HepG2 (cell line): ENCODE results near the gene RAC3. TPM values are rescaled to one million over a fixed set of nuclear protein-coding genes. Genes with fewer than 3 reads are reported as not detected.

Experiments
- EEA1 ChIP-seq: sonication (generic); formaldehyde crosslinking; IDR thresholded peaks from 2 replicates; pipeline ENCODE4 v1.5.1; 2020; ENCODE audit warnings: mild to moderate bottlenecking, missing genetic modification reagents, borderline replicate concordance
- ELF1 ChIP-seq: sonication (generic); formaldehyde crosslinking; IDR thresholded peaks from 2 replicates; pipeline ENCODE4 v1.4.0; 2020; ENCODE audit warnings: missing genetic modification reagents
- ETV6 ChIP-seq: sonication (generic); formaldehyde crosslinking; conservative IDR thresholded peaks from 2 replicates; pipeline ENCODE4 v1.4.0; 2020; ENCODE audit warnings: missing genetic modification reagents
- JUN ChIP-seq: sonication (generic); formaldehyde crosslinking; IDR thresholded peaks from 2 replicates; pipeline ENCODE4 v1.4.0; 2020; ENCODE audit warnings: mild to moderate bottlenecking, missing genetic modification reagents
- MEF2D ChIP-seq: sonication (generic); formaldehyde crosslinking; IDR thresholded peaks from 2 replicates; pipeline ENCODE4 v1.5.1; 2020; ENCODE audit warnings: mild to moderate bottlenecking, missing genetic modification reagents
- PAF1 ChIP-seq: IDR thresholded peaks from 2 replicates; pipeline ENCODE4 v1.6.1; 2016; ENCODE audit warnings: missing genetic modification reagents, missing compliant biosample characterization
- POLR2A ChIP-seq, 2 experiments: IDR thresholded peaks; 2 replicates each; pipeline ENCODE4 v1.6.1; 2011; ENCODE audit warnings: low read depth in 2 of 2, low read length in 2 of 2, mild to moderate bottlenecking in 1 of 2, moderate library complexity in 1 of 2; ENCODE audit not compliant: insufficient read depth in 1 of 2
- POLR2AphosphoS5 ChIP-seq: IDR thresholded peaks from 2 replicates; pipeline ENCODE4 v1.6.1; 2012; ENCODE audit warnings: low read depth, low read length
- TARDBP ChIP-seq: sonication (generic); formaldehyde crosslinking; IDR thresholded peaks from 2 replicates; pipeline ENCODE4 v1.8.0; 2022; ENCODE audit warnings: mild to moderate bottlenecking, missing genetic modification reagents
- ZNF230 ChIP-seq: sonication (generic); formaldehyde crosslinking; IDR thresholded peaks from 2 replicates; pipeline ENCODE4 v1.4.0; 2020; ENCODE audit warnings: mild to moderate bottlenecking, missing genetic modification reagents
- ZNF235 ChIP-seq: sonication (generic); formaldehyde crosslinking; IDR thresholded peaks from 2 replicates; pipeline ENCODE4 v1.8.1; 2023; ENCODE audit warnings: mild to moderate bottlenecking, missing genetic modification reagents, borderline replicate concordance
- ZNF317 ChIP-seq: sonication (generic); formaldehyde crosslinking; IDR thresholded peaks from 2 replicates; pipeline ENCODE4 v1.5.0; 2020; ENCODE audit warnings: mild to moderate bottlenecking, missing genetic modification reagents
- ZNF501 ChIP-seq: sonication (generic); formaldehyde crosslinking; IDR thresholded peaks from 2 replicates; pipeline ENCODE4 v1.5.1; 2020; ENCODE audit warnings: mild to moderate bottlenecking, moderate library complexity, missing genetic modification reagents
- ZNF788 ChIP-seq: sonication (generic); formaldehyde crosslinking; IDR thresholded peaks from 2 replicates; pipeline ENCODE4 v1.5.0; 2020; ENCODE audit warnings: mild to moderate bottlenecking, missing genetic modification reagents, borderline replicate concordance
- polyA plus RNA-seq, 8 experiments: library from polyadenylated mRNA; depleted of rRNA in 3 of 8; stranded (reverse) in 7 of 8; unstranded in 1 of 8; fragments of >200 nt; fragmentation: Illumina TruSeq in 4 of 8; extraction: Trizol in 4 of 8; gene quantifications; 2 replicates each; pipeline versions ENCODE4 v1.2.1 to v1.2.3, GENCODE V29; 2011 to 2016; ENCODE audit warnings: low read depth in 4 of 8, missing spikeins in 1 of 8, mixed read lengths in 1 of 8; ENCODE audit not compliant: insufficient read depth in 1 of 8
- total RNA-seq, 5 experiments: library from RNA; depleted of rRNA; stranded (reverse); fragments of >200 nt; fragmentation: Illumina TruSeq; extraction: Trizol; gene quantifications; 2 replicates each; pipeline ENCODE4 v1.2.3, GENCODE V29; 2016; ENCODE audit warnings: low read depth in 1 of 5
- TF ChIP-seq, protein P1 (sequence below), 2 experiments: sonication (generic) in 1 of 2; formaldehyde crosslinking in 1 of 2; IDR thresholded peaks; 2 replicates each; pipeline versions ENCODE4 v1.4.0 to v1.6.1; 2018 to 2020; ENCODE audit warnings: missing genetic modification reagents in 2 of 2, borderline replicate concordance in 1 of 2, low read depth in 1 of 2, mild to moderate bottlenecking in 1 of 2, missing biosample characterization in 1 of 2
- TF ChIP-seq, protein P2 (sequence below): sonication (generic); formaldehyde crosslinking; IDR thresholded peaks from 2 replicates; pipeline ENCODE4 v1.4.0; 2020; ENCODE audit warnings: mild to moderate bottlenecking, missing genetic modification reagents
- TF ChIP-seq, protein P3 (sequence below): sonication (generic); formaldehyde crosslinking; IDR thresholded peaks from 2 replicates; pipeline ENCODE4 v1.5.1; 2020; ENCODE audit warnings: missing genetic modification reagents, mild to moderate bottlenecking, borderline replicate concordance

The RAC3 gene
- total and polyA plus RNA-seq, 2 of the 13 experiments (the other 11 are each of a cell fraction or from before 2014, with no cell fraction given), result 10.5 to 21.3 TPM

DNA sequence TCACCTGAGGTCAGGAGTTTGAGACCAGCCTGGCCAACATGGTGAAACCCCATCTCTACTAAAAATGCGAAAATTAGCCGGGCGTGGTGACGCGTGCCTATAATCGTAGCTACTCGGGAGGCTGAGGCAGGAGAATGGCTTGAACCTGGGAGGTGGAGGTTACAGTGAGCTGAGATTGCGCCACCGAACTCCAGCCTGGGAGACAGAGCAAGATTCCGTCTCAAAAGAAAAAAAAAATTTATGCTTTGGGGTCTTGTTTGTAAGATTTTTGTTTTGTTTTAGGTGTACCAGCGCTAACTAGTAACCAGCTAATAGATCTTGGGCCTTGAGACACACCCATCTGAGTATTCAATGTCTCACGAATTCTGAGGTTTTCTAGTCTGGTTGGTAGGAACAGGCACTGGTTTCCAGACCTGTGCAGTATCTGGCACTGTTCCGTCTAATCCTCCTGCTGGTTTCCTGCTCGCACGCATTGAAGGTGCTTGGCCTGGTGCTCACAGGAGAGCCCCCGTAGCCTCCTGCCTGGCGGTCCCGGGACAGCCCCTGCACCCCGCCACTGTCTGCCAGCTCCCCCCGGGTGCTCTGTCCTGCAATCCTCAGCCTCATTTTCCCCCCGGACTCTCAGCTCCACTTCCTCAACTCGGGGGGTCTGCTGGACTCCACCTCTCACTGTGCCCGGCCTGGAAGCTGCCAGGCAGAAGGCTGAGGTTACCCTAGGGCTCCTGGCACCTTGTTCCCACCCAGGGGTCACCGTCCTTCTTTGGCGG lies 44.7 kb downstream of the RAC3 start (continued):
- TF ChIP-seq ZNF788, result 0 out of 2 replicates have a peak, but pooled peaks have one; percentile 7
- TF ChIP-seq JUN, result no peak
- TF ChIP-seq, protein P1, sequence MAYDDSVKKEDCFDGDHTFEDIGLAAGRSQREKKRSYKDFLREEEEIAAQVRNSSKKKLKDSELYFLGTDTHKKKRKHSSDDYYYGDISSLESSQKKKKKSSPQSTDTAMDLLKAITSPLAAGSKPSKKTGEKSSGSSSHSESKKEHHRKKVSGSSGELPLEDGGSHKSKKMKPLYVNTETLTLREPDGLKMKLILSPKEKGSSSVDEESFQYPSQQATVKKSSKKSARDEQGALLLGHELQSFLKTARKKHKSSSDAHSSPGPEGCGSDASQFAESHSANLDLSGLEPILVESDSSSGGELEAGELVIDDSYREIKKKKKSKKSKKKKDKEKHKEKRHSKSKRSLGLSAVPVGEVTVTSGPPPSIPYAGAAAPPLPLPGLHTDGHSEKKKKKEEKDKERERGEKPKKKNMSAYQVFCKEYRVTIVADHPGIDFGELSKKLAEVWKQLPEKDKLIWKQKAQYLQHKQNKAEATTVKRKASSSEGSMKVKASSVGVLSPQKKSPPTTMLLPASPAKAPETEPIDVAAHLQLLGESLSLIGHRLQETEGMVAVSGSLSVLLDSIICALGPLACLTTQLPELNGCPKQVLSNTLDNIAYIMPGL (CRISPR knock-in tag; IDR thresholded peaks at IDR 0.05; ENCODE audit: borderline replicate concordance in 1 of 2, low read depth in 1 of 2), result 0 out of 4 replicates have a peak, but pooled peaks of 1 of the 2 experiments have one; percentile 29
- peak; percentile 89; the same call in 1 of the 2 replicates for TF ChIP-seq PAF1
- peak; percentile 77 for TF ChIP-seq POLR2AphosphoS5
- 0 out of 2 replicates have a peak, but pooled peaks have one; percentile 40 for TF ChIP-seq ZNF230 (CRISPR knock-in tag)
- TF ChIP-seq ELF1, result no peak
- TF ChIP-seq, protein P2, sequence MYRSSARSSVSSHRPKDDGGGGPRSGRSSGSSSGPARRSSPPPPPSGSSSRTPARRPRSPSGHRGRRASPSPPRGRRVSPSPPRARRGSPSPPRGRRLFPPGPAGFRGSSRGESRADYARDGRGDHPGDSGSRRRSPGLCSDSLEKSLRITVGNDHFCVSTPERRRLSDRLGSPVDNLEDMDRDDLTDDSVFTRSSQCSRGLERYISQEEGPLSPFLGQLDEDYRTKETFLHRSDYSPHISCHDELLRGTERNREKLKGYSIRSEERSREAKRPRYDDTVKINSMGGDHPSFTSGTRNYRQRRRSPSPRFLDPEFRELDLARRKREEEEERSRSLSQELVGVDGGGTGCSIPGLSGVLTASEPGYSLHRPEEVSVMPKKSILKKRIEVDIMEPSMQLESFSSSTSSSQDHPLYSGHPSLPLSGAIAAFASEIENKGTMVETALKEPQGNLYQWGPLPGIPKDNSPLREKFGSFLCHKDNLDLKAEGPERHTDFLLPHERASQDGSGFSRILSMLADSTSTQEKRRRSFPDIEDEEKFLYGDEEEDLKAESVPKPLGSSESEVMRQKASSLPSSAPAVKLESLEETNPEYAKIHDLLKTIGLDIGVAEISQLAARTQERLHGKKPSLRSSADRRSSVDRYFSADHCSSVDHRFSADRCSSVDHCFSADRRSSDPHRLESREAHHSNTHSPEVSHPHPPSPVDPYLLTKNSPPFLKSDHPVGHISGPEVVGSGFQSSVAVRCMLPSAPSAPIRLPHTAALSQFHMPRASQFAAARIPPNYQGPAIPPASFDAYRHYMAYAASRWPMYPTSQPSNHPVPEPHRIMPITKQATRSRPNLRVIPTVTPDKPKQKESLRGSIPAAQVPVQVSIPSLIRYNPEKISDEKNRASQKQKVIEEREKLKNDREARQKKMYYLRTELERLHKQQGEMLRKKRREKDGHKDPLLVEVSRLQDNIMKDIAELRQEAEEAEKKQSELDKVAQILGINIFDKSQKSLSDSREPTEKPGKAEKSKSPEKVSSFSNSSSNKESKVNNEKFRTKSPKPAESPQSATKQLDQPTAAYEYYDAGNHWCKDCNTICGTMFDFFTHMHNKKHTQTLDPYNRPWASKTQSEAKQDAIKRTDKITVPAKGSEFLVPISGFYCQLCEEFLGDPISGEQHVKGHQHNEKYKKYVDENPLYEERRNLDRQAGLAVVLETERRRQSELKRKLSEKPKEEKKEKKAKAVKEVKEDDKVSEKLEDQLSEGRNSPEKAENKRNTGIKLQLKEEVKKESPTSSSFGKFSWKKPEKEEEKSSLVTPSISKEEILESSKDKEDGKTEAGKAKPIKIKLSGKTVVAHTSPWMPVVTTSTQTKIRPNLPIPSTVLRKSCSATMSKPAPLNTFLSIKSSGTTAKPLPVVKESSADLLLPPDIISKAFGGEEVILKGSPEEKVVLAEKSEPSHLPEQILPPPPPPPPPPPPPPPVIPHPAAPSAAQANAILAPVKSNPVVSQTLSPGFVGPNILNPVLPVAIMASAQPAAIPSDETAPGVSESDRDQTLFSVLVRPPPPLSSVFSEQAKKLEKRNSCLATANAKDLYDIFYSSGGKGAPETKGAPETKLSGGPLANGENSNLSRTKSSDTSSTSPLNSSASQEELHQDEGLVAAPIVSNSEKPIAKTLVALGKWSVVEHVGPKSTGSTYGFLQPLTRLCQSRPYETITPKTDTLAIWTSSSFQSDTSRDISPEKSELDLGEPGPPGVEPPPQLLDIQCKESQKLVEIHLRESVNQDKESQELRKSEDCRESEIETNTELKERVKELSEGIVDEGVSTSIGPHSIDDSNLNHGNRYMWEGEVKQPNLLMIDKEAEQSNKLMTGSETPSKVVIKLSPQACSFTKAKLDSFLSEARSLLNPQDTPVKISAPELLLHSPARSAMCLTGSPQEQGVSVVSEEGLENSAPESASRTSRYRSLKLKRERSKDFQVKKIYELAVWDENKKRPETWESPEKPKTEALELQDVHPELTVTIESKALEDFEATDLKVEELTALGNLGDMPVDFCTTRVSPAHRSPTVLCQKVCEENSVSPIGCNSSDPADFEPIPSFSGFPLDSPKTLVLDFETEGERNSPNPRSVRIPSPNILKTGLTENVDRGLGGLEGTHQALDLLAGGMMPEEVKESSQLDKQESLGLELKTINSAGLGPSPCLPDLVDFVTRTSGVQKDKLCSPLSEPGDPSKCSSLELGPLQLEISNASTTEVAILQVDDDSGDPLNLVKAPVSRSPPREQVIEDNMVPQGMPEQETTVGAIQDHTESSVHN, result 0 out of 2 replicates have a peak, but pooled peaks have one; percentile 5
- TF ChIP-seq, protein P3, sequence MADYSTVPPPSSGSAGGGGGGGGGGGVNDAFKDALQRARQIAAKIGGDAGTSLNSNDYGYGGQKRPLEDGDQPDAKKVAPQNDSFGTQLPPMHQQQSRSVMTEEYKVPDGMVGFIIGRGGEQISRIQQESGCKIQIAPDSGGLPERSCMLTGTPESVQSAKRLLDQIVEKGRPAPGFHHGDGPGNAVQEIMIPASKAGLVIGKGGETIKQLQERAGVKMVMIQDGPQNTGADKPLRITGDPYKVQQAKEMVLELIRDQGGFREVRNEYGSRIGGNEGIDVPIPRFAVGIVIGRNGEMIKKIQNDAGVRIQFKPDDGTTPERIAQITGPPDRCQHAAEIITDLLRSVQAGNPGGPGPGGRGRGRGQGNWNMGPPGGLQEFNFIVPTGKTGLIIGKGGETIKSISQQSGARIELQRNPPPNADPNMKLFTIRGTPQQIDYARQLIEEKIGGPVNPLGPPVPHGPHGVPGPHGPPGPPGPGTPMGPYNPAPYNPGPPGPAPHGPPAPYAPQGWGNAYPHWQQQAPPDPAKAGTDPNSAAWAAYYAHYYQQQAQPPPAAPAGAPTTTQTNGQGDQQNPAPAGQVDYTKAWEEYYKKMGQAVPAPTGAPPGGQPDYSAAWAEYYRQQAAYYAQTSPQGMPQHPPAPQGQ (CRISPR knock-in tag), result no peak
- peak; percentile 58; the same call in 1 of the 2 replicates for TF ChIP-seq EEA1 (CRISPR knock-in tag)
- 0 out of 2 replicates have a peak, but pooled peaks have one; percentile 33 for TF ChIP-seq ZNF317 (CRISPR knock-in tag)
- TF ChIP-seq ZNF235 (CRISPR knock-in tag), result peak; percentile 61; the same call in 1 of the 2 replicates
- TF ChIP-seq ZNF501 (CRISPR knock-in tag), result 0 out of 2 replicates have a peak, but pooled peaks have one; percentile 50
- TF ChIP-seq ETV6 (CRISPR knock-in tag), result no peak
- peak; percentile 38 to 83; a peak in 3 of 4 replicates for TF ChIP-seq POLR2A (IDR thresholded peaks at IDR 0.05; ENCODE audit: insufficient read depth in 1 of 2, low read depth in 2 of 2, low read length in 2 of 2)
- TF ChIP-seq TARDBP, result peak; percentile 51; the same call in 1 of the 2 replicates
- no peak for TF ChIP-seq MEF2D (CRISPR knock-in tag)
